AG04449 (cell line): Measurements from ENCODE around the gene KNOP1.
"Not testable (repeated sequence)": the region's sequence is repeated elsewhere in the genome, so short reads cannot be mapped to it uniquely, and the experiment has no call there.

Experiments
- CTCF ChIA-PET: fragments of 350-600 bp; formaldehyde crosslinking; extraction: SDS; loops from one replicate; lab custom pipeline; 2021; ENCODE audit warnings: antibody characterized with exemption; lab: Yijun Ruan, JAX
- POLR2A ChIA-PET: fragments of 400-600, 350-600 bp; formaldehyde crosslinking; extraction: SDS; loops from one replicate; lab custom pipeline; 2020; ENCODE audit warnings: antibody characterized with exemption, inconsistent platforms; lab: Yijun Ruan, JAX
- DNase-seq: peaks from one replicate; pipeline ENCODE4 v3.0.0-alpha.2; 2010; ENCODE audit warnings: low read depth, low spot score
- H3K4me3 ChIP-seq: 2 replicates; pipeline ENCODE4 v1.5.1; 2011; ENCODE audit warnings: low read depth, mild to moderate bottlenecking, control low read depth, low read length
- CTCF ChIP-seq: IDR thresholded peaks from one replicate; pipeline ENCODE4 v1.5.1; 2011; ENCODE audit warnings: mild to moderate bottlenecking, moderate library complexity, low read length, control low read depth, inconsistent platforms; ENCODE audit not compliant: insufficient read depth; ENCODE audit errors: missing control alignments

Gene KNOP1

GRCh38 chr16:19685176-19685575 is 32.9 kb downstream of the KNOP1 start:
- POLR2A ChIA-PET: no interaction called here
- no peak for DNase-seq
- CTCF ChIA-PET: no interaction called here
- no peak for TF ChIP-seq CTCF
- no peak overlapping the region for H3K4me3 ChIP-seq

- DNase-seq: no peak
- no peak overlapping the region for H3K4me3 ChIP-seq
- CTCF ChIA-PET: no interaction called here
- POLR2A ChIA-PET: no interaction called here
- TF ChIP-seq CTCF: no peak
Observed at GRCh38 chr16:19683453-19684236, 34.4 kb downstream of the KNOP1 start.

- no peak for DNase-seq
- CTCF ChIA-PET: interaction anchor here (0.9 to 1.5 kb wide), 3 partner anchors 9 to 19 kb away, joined by 3 to 5 read pairs (median 5); no protein-coding TSS in a partner anchor
- POLR2A ChIA-PET: interaction anchor here (0.5 to 0.6 kb wide), 2 partner anchors 12 to 22 kb away, joined by 3 to 4 read pairs; no protein-coding TSS in a partner anchor
- TF ChIP-seq CTCF: no peak
- no peak overlapping the region for H3K4me3 ChIP-seq
Observed at GRCh38 chr16:19681637-19682036, 36.4 kb downstream of the KNOP1 start.

- no peak overlapping the region for H3K4me3 ChIP-seq
- no peak for TF ChIP-seq CTCF
- ChIA-PET CTCF (interaction anchor here (0.9 to 1.3 kb wide), 4 partner anchors 9 to 79 kb away, joined by 3 to 5 read pairs (median 4); no protein-coding TSS in a partner anchor), POLR2A (interaction anchor here (0.6 kb wide), 1 partner anchor 13 kb away, joined by 3 read pairs; no protein-coding TSS in a partner anchor)
- DNase-seq: no peak
Observed at GRCh38 chr16:19680881-19681340, 37.1 kb downstream of the KNOP1 start.

- CTCF ChIA-PET: interaction anchor here (0.9 to 1.1 kb wide), 2 partner anchors 11 to 207 kb away, joined by 3 to 4 read pairs; no protein-coding TSS in a partner anchor
- H3K4me3 ChIP-seq, POLR2A ChIA-PET, DNase-seq: not testable (repeated sequence)
Observed at GRCh38 chr16:19679281-19679680, 38.7 kb downstream of the KNOP1 start.

- ChIA-PET CTCF (interaction anchor here (1.1 kb wide), 1 partner anchor 208 kb away, joined by 3 read pairs; no protein-coding TSS in a partner anchor), POLR2A (no interaction called here)
- H3K4me3 ChIP-seq: no peak overlapping the region
- DNase-seq: no peak
- no peak for TF ChIP-seq CTCF
Observed at GRCh38 chr16:19678804-19679203, 39.2 kb downstream of the KNOP1 start.
